Measurements from ENCODE around the gene SLC30A3.

Gene SLC30A3

DNA sequence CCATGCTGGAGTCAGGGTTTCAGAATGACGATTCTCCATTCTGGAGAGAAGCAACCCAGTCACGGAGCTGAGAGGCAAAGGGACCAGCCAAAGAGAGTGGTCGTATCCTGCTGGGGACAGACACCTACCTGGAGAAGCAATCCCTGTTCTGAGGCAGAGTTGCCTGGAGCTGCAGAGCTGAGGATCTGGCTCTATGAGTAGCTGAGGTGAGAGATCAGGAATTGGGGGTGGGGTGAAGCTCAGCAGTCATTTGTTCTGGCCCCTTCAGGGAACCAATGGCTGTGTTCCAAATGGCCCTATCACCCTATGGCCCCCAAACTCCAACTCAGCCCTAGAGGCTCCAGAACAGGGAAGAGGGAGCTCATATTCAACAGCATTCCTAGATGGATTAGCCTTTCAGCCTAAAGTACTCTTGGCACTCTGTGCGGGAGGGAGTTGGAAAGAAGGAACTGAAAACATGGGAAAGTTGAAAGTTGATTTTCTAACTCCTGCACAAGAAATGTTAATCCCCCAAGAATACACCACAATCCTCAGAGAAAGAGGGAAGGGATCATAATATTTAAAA, 54.3 kb downstream of the SLC30A3 start:
- DNase-seq (ENCODE audit: low read depth in 3 of 3, low spot score in 1 of 3), result no peak

DNA sequence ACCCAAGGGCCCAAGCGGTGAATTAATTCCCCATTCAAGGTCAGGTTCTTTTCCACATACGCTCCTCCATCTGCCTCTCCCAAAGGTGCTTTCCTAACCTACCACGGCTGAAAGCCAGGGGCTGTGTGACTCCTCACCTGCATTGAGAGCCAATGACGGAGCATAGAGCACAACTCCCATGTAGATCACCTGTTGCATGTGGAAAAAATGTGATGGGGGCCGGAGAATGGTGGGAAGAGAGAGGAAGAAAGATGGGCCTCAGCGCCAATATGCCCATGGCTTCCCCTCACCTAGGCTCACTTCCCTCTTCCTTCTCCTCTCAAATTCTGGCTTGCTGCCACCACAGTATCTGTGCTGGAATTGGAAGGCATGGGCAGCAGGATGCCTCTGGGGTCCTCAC, 56.5 kb downstream of the SLC30A3 start:
- no peak for DNase-seq (ENCODE audit: low read depth in 3 of 3, low spot score in 1 of 3)

DNA sequence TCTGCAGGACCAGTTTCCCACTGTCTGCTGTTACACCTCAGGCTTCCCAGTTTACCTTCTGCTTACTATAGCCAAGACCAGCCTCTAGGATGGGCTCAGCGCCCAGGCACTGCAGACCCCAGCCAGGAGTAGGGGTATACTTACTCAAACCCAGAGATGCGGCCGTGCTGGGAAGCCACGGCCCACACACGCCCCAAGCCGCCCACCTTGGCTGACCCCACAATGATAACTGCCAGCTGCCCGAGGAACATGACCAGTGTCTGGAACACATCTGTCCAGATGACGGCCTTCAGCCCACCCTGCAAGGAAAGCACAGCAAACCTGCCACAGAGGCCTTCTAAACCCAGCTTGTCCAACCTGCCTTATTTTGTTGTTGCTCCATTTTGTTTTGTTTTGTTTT, 57.6 kb downstream of the SLC30A3 start:
- no peak for DNase-seq (ENCODE audit: low read depth in 3 of 3, low spot score in 1 of 3)

DNA sequence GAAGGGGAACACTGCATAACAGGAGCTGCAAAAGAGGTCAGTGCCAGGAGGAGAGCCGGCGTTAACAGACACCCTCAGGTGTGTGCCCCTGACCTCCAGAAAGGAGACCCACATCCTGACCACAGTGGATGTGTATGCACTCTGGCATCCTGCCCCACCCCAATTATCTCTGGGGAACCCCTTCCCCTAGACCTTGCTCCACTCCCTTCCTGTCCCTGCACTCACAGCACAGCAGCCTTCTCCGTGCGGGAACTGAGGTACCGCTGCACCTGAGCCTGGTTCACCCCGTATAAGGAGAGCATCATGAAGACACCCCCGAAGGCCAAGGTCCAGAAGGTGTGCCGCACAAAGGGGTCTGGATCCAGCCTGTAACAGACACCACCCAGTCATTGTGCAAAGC, 58.3 kb downstream of the SLC30A3 start:
- DNase-seq (ENCODE audit: low read depth in 3 of 3, low spot score in 1 of 3), result no peak

DNA sequence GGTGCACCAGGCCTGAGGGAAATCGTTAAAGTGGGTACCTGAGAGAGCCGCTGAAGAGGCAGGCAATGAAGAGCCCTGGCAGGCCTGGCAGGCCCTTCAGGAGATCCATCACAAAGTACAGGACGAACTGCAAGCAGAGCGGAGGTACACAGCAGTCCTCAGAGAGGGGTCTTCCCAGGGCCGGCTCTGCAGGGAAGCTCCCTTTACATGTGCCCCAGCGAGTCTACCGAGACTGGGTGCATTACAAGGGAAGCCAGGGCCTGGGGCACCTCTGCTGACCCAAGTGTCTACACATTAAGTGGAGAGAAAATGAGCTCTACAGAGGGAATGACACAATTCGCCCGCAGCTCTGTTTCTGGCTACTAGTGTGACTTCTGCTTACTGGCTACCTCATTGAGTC, 59.1 kb downstream of the SLC30A3 start:
- DNase-seq (ENCODE audit: low read depth in 3 of 3, low spot score in 1 of 3), result no peak
